Globus pallidus (tissue), 1 donor: ENCODE results near the gene KCTD15.
A peak's percentile ranks its signal among the peaks of the same experiment; 100 is the strongest.

Experiments used
- DNase-seq: peaks from one replicate; pipeline ENCODE4 v3.0.0-alpha.2; 2015; ENCODE audit warnings: low spot score

KCTD15 gene

GRCh38 chr19:33798681-33799111 lies 2.0 kb downstream of the KCTD15 start:
- no peak for DNase-seq

- no peak for DNase-seq
Observed at GRCh38 chr19:33799476-33799875, 2.8 kb downstream of the KCTD15 start.

GRCh38 chr19:33800012-33800680 lies 3.5 kb downstream of the KCTD15 start:
- DNase-seq, result no peak

- no peak for DNase-seq
Observed at GRCh38 chr19:33801411-33801810, 4.7 kb downstream of the KCTD15 start.

GRCh38 chr19:33802001-33802400 lies 5.3 kb downstream of the KCTD15 start:
- DNase-seq, result no peak

DNA sequence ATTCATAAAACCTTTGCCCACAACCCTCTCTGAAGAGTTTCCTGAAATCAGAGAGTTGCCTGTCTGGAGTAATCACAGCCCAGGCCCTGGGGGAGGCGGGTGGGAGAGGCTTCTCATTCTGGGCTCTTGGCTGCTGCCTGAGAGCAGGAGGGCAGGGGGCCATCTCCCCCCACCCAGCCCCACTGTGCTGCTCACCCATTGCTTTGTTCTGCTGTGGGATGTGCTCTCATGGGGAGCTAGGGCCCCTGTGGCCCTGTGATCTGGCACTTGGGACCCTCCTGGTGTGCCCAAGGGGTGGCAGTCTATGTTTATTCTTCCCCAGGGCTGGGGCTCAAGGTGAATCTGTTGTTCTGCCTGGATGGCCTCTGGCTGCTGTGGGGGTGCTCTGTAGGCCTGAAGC lies 6.1 kb downstream of the KCTD15 start:
- DNase-seq, result no peak

- no peak for DNase-seq
Observed at GRCh38 chr19:33803383-33803782, 6.7 kb downstream of the KCTD15 start.

DNA sequence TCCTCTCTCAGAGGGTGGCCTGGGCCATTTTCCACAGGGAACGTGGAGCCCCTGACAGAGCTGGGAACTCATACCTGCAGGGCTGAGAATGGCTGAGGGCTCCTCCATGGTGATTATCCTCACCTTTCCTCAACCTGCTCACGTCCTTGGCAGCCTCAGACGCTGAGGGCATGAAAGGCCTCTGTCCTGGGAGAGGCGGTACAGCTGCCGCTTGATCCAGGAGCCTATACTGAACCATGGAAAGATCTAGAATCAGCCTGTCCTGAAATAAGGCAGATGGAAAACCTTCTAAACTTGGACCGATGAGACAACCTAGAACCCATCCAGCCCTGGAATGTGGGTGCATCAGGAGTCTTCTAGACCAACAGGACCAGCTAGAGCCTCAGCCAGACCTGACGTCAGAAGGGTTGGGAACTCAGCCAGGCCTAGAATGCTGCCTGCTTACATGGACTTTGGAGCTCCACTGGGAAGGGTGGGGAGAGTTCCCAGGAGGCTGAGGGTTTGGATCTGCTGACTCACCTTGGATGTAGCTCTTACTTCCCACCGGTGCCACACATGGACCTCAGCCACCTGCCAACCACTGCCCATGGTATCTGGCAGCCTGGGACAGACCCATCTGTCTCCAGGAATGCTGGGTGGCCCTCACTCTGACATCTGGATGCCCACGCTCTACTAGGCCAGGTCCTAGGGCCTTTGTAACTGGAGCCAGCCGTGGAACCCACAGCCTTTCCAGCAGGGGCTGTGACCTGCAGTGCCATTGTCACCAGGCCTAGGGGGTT lies 7.5 kb downstream of the KCTD15 start:
- DNase-seq, result peak; percentile 55

- DNase-seq, result no peak
Observed at GRCh38 chr19:33805313-33805712, 8.6 kb downstream of the KCTD15 start.

DNA sequence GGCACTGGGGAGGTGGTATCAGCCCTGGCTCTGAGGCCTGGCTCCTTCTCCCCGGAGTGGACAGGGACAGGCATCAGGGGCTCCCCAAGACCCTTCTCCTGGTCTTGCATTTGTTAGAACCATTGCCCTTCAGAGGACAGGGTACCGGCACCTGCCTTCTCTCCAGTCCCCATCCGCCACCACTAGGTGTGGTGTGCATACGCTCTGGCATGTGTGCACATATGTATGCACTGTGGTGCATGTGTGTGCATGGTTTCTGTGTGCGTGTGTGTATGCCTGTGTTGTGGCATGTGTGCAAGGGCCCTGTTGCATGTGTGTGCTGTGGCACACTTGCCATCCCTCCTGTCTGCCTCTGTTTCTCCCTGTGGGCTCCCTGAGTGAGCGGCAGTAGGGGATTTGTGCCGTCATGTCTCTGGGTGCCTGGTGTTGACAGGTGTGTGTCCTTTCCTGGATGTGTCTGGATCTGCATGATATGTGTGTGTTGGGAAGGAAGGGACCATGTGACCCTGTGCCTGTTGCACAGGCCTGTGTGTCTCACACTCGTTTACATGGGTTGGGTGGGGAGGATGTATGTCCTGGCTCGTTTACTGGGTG lies 9.3 kb downstream of the KCTD15 start:
- DNase-seq, result no peak

GRCh38 chr19:33806434-33806881 lies 9.8 kb downstream of the KCTD15 start:
- DNase-seq, result no peak

DNA sequence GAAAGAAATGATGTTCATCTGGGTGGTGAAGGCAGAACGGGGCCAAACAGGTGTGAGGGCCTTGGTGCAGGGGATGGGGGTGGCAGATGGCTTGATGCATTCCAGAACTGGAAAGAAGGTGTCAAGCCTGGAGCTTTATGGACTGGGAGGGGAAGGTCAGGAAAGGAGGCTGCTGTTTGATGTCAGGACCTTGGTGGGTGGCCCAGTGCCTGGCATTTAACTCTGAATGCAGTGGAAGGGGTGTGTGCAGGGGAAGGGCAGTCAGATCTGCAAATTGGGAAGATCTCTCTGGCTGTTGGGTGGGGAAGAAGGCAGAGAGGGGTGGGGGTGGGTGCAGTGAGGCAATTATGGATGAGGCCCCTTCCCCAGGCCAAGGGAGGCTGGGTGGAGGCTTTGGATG lies 11.7 kb downstream of the KCTD15 start:
- no peak for DNase-seq

DNA sequence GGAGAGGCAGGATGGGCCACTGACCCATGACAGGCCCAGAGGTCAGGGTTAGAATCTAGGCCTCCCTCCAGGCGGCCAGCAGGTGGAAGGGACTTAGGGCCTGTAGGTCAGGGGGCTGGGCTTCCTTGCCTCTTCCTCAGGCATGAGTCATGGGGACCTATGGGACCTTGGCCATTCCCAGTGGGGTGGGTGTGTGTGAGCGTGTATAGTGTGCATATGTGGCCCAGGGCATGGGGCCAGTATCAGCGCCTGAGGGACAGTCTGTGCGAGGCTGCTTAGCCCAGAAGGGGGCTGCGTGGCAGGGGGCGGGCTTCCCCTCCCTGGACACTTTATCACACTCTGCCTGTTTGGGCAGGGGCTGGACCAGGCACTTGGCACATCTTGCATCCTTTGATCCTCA lies 13.3 kb downstream of the KCTD15 start:
- DNase-seq, result no peak

- no peak for DNase-seq
Observed at GRCh38 chr19:33810821-33811220, 14.2 kb downstream of the KCTD15 start.

DNA sequence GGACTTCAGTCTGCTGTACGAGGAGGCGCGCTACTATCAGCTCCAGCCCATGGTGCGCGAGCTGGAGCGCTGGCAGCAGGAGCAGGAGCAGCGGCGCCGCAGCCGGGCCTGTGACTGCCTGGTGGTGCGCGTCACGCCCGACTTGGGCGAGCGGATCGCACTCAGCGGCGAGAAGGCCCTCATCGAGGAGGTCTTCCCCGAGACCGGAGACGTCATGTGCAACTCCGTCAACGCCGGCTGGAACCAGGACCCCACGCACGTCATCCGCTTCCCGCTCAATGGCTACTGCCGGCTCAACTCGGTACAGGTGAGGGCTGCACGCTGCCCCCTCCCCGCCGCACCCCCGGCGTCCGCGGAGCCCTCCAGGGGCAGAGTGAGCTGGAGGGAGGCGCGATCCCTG lies 14.6 kb downstream of the KCTD15 start:
- DNase-seq, result no peak

DNA sequence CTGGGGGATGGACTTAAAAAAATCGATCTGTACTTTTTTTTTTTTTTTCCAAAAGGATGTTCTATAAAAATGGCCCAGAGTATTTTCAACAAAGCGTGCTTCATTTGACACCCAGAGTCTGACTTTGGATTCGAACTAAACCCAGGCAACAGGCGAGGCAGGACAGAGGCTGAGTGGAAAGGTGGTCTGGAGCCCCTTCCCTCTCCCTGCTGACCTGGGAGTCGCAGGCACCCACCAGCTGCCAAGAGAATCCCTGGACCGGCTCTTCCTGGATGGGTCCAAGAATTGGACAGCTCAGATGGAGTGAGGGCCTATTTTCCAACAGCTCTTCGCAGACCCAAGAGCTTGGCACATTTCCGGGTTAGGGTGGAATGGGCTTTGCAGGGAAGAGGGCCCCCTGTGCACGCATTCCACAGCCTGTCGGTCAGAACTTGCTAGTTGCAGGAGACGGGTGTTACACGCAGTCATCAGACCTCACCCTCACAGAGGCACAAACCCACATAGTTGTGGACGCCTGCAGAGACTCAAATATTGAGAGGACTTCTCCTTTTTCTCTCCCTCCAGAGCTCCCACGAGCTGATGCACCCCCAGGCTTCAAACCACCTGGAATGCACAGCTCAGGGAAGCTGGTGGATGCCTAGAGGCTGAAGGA lies 15.2 kb downstream of the KCTD15 start:
- DNase-seq, result no peak

- DNase-seq, result no peak
Observed at GRCh38 chr19:33812388-33813330, 16.0 kb downstream of the KCTD15 start.

DNA sequence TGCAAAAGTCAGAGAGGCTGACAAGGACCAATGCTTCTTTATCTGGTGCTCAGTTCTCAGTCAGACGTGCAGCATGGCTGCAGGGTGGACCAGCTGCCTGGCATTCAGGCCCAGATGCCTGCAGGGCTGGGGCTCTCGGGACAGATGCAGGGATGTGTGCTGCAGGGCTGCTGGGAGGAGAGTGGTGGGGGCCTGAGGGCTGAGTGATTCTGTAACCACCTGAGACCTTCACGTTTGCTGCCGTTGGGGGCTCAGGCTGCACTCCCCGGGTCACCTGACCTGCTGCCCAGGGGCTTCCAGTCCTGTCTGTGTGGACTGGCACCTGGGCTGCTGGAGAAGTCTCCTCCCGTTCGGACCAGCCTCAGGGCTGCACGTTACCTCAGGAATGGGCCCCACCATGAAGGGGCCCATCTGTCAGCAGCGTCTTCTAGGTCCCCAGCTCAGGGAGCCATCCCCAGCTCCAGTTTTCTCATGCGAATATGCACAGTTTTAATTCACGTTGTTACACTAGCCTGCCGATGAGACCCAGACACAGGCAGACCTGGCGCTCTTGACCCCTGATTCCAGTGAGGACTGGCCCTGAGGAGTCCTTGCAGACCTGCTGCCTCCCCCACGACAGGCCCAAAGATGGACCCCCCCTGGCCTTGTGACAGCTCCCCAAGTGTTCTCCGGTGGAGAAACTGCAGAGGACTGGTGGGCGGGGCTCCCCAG lies 16.9 kb downstream of the KCTD15 start:
- DNase-seq, result no peak

DNA sequence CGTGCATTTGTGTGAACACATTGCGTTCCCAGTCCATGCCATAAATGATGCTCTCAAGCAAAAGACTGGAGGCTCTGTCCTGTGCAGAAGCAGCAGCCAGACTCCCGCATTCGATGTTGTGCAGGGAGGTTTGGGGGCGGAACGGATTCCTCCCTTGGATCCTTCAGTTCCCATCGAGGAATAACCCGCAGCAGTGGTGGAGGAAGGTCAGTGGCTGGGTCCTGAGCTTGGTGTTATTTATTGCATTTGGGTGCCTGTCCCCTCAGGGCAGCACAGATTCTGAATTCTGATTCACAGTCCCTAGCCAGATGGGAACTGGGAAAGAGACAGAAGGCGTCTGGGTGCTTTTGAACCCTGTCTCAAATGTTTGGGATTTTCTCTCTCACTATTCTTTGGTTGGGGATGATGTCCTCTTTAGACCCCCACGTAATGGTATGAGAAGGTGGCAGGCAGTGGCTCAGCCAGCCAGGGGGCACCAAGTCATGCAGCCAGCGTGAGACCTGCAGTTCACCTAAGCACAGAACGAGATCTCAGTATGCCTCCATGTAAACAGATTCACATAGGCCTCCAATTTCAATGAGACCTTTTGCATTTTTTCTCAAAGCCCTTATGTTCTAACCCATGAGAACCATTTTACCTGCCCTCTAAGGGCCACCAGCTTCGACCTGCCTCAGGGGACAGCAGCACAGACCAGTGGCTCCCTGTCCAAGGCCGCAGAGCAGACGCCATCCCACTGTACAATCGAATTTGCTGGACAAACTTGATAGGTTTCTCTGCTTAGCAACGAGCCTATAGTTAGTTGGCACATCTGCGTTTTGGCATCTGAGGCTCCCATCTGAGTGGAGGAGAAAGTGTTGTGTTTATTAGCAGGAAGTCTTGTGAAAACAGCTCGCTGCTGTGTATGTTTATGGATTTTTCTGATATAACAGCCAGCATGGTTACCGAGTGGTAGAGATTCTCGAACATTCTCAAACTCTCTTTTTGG lies 17.8 kb downstream of the KCTD15 start:
- DNase-seq, result no peak
